ENCODE measurements around the gene DIAPH2.

Gene DIAPH2

GRCh38 chrX:97189668-97190067, 505.0 kb downstream of the DIAPH2 start:
- DNase-seq (ENCODE audit: low spot score) = no peak

GRCh38 chrX:97199501-97199900, 514.9 kb downstream of the DIAPH2 start:
- no peak for DNase-seq (ENCODE audit: low spot score)

- no peak for DNase-seq (ENCODE audit: low spot score)
These were observed 515.8 kb downstream of the DIAPH2 start for GRCh38 chrX:97200454-97200853.

- no peak for DNase-seq (ENCODE audit: low spot score)
These were observed 525.9 kb downstream of the DIAPH2 start for GRCh38 chrX:97210501-97210900.

- DNase-seq (ENCODE audit: low spot score) = no peak
These were observed 526.4 kb downstream of the DIAPH2 start for GRCh38 chrX:97211070-97211469.

- no peak for DNase-seq (ENCODE audit: low spot score)
These were observed 530.5 kb downstream of the DIAPH2 start for GRCh38 chrX:97215186-97215585.

- DNase-seq (ENCODE audit: low spot score) = no peak
These were observed 539.5 kb downstream of the DIAPH2 start for GRCh38 chrX:97224148-97224547.

- DNase-seq (ENCODE audit: low spot score) = no peak
These were observed 544.7 kb downstream of the DIAPH2 start for GRCh38 chrX:97229318-97229717.

- no peak for DNase-seq (ENCODE audit: low spot score)
These were observed 546.3 kb downstream of the DIAPH2 start for GRCh38 chrX:97230948-97231347.

- DNase-seq (ENCODE audit: low spot score) = no peak
These were observed 549.9 kb downstream of the DIAPH2 start for GRCh38 chrX:97234471-97235081.

GRCh38 chrX:97238632-97239031, 554.0 kb downstream of the DIAPH2 start:
- DNase-seq (ENCODE audit: low spot score) = no peak

GRCh38 chrX:97252111-97252510, 567.5 kb downstream of the DIAPH2 start:
- no peak for DNase-seq (ENCODE audit: low spot score)

- DNase-seq (ENCODE audit: low spot score) = no peak
These were observed 576.0 kb downstream of the DIAPH2 start for GRCh38 chrX:97260679-97261078.

- no peak for DNase-seq (ENCODE audit: low spot score)
These were observed 581.9 kb downstream of the DIAPH2 start for GRCh38 chrX:97266406-97267121.

GRCh38 chrX:97267396-97268181, 582.9 kb downstream of the DIAPH2 start:
- no peak for DNase-seq (ENCODE audit: low spot score)

- no peak for DNase-seq (ENCODE audit: low spot score)
These were observed 583.6 kb downstream of the DIAPH2 start for GRCh38 chrX:97268182-97268680.

GRCh38 chrX:97284531-97284930, 599.9 kb downstream of the DIAPH2 start:
- no peak for DNase-seq (ENCODE audit: low spot score)

GRCh38 chrX:97290199-97290598, 605.6 kb downstream of the DIAPH2 start:
- no peak for DNase-seq (ENCODE audit: low spot score)

- DNase-seq (ENCODE audit: low spot score) = no peak
These were observed 609.4 kb downstream of the DIAPH2 start for GRCh38 chrX:97294041-97294440.

GRCh38 chrX:97295954-97296353, 611.3 kb downstream of the DIAPH2 start:
- no peak for DNase-seq (ENCODE audit: low spot score)

- DNase-seq (ENCODE audit: low spot score) = no peak
These were observed 622.3 kb downstream of the DIAPH2 start for GRCh38 chrX:97306771-97307470.

- no peak for DNase-seq (ENCODE audit: low spot score)
These were observed 623.5 kb downstream of the DIAPH2 start for GRCh38 chrX:97308171-97308570.

Data from left forelimb (tissue), 1 donor.